ENCODE results near the gene EIF3B. TPM values are rescaled to one million over a fixed set of nuclear protein-coding genes. Genes with fewer than 3 reads are reported as not detected.

Gene EIF3B
- total and polyA plus RNA-seq, 9 of the 15 experiments (the other 6 are each of a cell fraction or from before 2014, with no cell fraction given): 25.9 to 494 (median 357) TPM

GRCh38 chr7:2387897-2388636, 33.4 kb downstream of the EIF3B start (continued):
- TF ChIP-seq, protein P1, sequence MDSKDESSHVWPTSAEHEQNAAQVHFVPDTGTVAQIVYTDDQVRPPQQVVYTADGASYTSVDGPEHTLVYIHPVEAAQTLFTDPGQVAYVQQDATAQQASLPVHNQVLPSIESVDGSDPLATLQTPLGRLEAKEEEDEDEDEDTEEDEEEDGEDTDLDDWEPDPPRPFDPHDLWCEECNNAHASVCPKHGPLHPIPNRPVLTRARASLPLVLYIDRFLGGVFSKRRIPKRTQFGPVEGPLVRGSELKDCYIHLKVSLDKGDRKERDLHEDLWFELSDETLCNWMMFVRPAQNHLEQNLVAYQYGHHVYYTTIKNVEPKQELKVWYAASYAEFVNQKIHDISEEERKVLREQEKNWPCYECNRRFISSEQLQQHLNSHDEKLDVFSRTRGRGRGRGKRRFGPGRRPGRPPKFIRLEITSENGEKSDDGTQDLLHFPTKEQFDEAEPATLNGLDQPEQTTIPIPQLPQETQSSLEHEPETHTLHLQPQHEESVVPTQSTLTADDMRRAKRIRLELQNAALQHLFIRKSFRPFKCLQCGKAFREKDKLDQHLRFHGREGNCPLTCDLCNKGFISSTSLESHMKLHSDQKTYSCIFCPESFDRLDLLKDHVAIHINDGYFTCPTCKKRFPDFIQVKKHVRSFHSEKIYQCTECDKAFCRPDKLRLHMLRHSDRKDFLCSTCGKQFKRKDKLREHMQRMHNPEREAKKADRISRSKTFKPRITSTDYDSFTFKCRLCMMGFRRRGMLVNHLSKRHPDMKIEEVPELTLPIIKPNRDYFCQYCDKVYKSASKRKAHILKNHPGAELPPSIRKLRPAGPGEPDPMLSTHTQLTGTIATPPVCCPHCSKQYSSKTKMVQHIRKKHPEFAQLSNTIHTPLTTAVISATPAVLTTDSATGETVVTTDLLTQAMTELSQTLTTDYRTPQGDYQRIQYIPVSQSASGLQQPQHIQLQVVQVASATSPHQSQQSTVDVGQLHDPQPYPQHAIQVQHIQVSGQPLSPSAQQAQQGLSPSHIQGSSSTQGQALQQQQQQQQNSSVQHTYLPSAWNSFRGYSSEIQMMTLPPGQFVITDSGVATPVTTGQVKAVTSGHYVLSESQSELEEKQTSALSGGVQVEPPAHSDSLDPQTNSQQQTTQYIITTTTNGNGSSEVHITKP (IDR thresholded peaks at IDR 0.05; ENCODE audit: partially characterized antibody): no peak
- TF ChIP-seq NELFE (IDR thresholded peaks at IDR 0.05; ENCODE audit: insufficient read depth, insufficient read length) (no peak), CHAMP1 (IDR thresholded peaks at IDR 0.05) (no peak), PREB (CRISPR knock-in tag; IDR thresholded peaks at IDR 0.05) (no peak), HLTF (IDR thresholded peaks at IDR 0.05) (no peak), NBN (IDR thresholded peaks at IDR 0.05; ENCODE audit: low read depth) (no peak)

Measured in K562 (cell line).